ENCODE results near the gene KXD1.
A peak's percentile ranks its signal among the peaks of the same experiment; 100 is the strongest.

KXD1 gene

GRCh38 chr19:18541258-18541991 lies 16.2 kb upstream of the KXD1 start:
- TF ChIP-seq CTCF (IDR thresholded peaks at IDR 0.05), result no peak

GRCh38 chr19:18541992-18542940 lies 15.4 kb upstream of the KXD1 start:
- TF ChIP-seq CTCF (IDR thresholded peaks at IDR 0.05), result no peak

GRCh38 chr19:18542941-18543813 lies 14.5 kb upstream of the KXD1 start, which contains the start of gene FKBP8:
Gene FKBP8 (minus strand): TSS chr19:18543573. CDS start chr19:18541970, 1,603 bp downstream.
- no peak for TF ChIP-seq CTCF (IDR thresholded peaks at IDR 0.05)

- TF ChIP-seq CTCF (IDR thresholded peaks at IDR 0.05), result peak; percentile 30; the same call in 1 of the 2 replicates
These were observed 13.7 kb upstream of the KXD1 start for GRCh38 chr19:18543814-18544475.

GRCh38 chr19:18551631-18552030 lies 6.0 kb upstream of the KXD1 start:
- no peak for TF ChIP-seq CTCF (IDR thresholded peaks at IDR 0.05)

GRCh38 chr19:18558202-18558555 lies 509 bp downstream of the KXD1 start:
- TF ChIP-seq CTCF (IDR thresholded peaks at IDR 0.05), result no peak

All from LNCAP (cell line).